H1 (cell line): ENCODE data around the gene PRKN. TPM values are rescaled to one million over a fixed set of nuclear protein-coding genes. Genes with fewer than 3 reads are reported as not detected.

ENCODE experiments used
- CHD7 ChIP-seq: fragments of 300-600 bp; sonication (generic); IDR thresholded peaks from 2 replicates; pipeline ENCODE4 v1.7.1; 2012; ENCODE audit warnings: low read length, moderate library complexity, mild to moderate bottlenecking, inconsistent platforms; ENCODE audit not compliant: insufficient replicate concordance
- CREB1 ChIP-seq: IDR thresholded peaks from 2 replicates; pipeline ENCODE4 v1.6.1; 2012; ENCODE audit warnings: inconsistent platforms
- HDAC2 ChIP-seq, 2 experiments: fragments of 300-600 bp in 1 of 2; sonication (generic) in 1 of 2; IDR thresholded peaks; 2 replicates each; pipeline ENCODE4 v1.6.1; 2011 to 2012; ENCODE audit warnings: low read depth in 2 of 2, low read length in 2 of 2, mild to moderate bottlenecking in 2 of 2, moderate library complexity in 2 of 2, borderline replicate concordance in 1 of 2, inconsistent platforms in 1 of 2
- TAF1 ChIP-seq: IDR thresholded peaks from 2 replicates; pipeline ENCODE4 v1.6.1; 2011; ENCODE audit warnings: mild to moderate bottlenecking, low read depth, low read length
- polyA plus RNA-seq, 7 experiments: library from polyadenylated mRNA; depleted of rRNA in 3 of 7; stranded (reverse) in 5 of 7; unstranded in 2 of 7; fragments of >200 nt in 5 of 7; fragments of 200-250 nt in 2 of 7; gene quantifications; 1 replicate in 5 of 7; 2 replicates in 1 of 7; 4 replicates in 1 of 7; pipeline versions ENCODE4 v1.2.1 to v1.2.3, GENCODE V29; 2011 to 2013; ENCODE audit warnings: missing spikeins in 2 of 7, mixed read lengths in 2 of 7
- total RNA-seq: library from RNA; stranded (reverse); fragmentation: NEBNext Ultra II Directional; extraction: Animal tissue kit (Norgen Biotek cat#: 25700); gene quantifications from 2 replicates; pipeline ENCODE4 v1.2.1, GENCODE V29; 2021

Gene PRKN
- total and polyA plus RNA-seq, 2 of the 8 experiments (the other 6 are each of a cell fraction or from before 2014, with no cell fraction given), result 0.13 to 0.29 TPM

- TF ChIP-seq CHD7 (no peak), CREB1 (no peak), TAF1 (no peak), HDAC2 (IDR thresholded peaks at IDR 0.05; ENCODE audit: borderline replicate concordance in 1 of 2, low read depth in 2 of 2, low read length in 2 of 2) (no peak)
Observed at GRCh38 chr6:161761966-161762365, 965.6 kb downstream of the PRKN start (continued).
